Measurements from ENCODE around the gene RPL4. TPM values are rescaled to one million over a fixed set of nuclear protein-coding genes. Genes with fewer than 3 reads are reported as not detected.

Gene RPL4
- total and polyA plus RNA-seq, 9 of the 15 experiments (the other 6 are each of a cell fraction or from before 2014, with no cell fraction given) = 2,055 to 7,760 (median 5,069) TPM

DNA sequence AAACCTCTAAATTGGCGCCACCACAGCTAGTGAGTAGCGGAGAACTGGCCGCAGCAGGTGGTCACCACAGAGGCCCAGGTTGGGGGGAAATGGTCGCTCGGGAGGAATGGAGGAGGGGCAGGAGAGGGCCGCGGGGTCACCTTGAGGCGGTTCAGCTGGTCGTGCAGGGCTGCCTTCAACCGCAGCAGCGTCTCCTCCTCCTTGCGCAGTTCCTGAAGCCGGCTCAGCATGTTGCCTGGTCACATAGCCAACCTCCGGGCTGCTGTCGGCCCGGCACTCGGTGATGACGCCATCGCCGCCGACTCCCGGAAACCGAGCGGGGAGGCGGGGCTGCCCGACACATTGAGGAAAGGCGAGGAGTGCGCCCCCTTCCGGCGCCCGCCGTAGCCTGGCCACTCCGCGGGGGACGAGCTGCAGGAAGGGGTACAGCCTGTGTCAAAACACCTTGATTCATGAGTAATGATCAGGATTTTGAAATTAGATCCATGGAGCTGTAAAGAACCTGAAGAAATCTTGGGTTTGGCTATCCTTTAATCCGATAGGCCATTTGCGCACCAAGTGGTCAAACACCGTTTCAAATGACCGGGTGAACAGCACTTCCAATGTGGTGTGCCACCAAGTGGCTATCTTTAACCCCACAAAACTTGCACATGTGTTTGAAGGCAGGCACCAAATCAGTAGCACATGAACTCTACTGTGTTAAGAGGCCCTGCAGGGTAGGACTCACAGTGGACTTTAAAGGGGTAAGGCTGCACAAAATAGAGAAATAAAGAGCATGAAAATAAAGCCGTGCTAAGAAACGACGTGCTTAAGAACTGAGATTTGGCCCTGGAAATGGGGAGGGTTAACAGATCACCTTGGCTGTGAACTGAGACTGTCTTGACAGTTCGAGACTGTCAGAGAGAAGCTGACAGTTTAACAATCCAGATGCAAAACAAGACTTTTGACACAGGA is 6.9 kb downstream of the RPL4 start, which contains the start of gene SNAPC5 (continued):
- TF ChIP-seq, protein P1, sequence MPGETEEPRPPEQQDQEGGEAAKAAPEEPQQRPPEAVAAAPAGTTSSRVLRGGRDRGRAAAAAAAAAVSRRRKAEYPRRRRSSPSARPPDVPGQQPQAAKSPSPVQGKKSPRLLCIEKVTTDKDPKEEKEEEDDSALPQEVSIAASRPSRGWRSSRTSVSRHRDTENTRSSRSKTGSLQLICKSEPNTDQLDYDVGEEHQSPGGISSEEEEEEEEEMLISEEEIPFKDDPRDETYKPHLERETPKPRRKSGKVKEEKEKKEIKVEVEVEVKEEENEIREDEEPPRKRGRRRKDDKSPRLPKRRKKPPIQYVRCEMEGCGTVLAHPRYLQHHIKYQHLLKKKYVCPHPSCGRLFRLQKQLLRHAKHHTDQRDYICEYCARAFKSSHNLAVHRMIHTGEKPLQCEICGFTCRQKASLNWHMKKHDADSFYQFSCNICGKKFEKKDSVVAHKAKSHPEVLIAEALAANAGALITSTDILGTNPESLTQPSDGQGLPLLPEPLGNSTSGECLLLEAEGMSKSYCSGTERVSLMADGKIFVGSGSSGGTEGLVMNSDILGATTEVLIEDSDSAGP (CRISPR knock-in tag; IDR thresholded peaks at IDR 0.05) = no peak
- TF ChIP-seq CHD2 (IDR thresholded peaks at IDR 0.05; ENCODE audit: low read depth, low read length) (peak; percentile 66), ZNF707 (CRISPR knock-in tag; conservative IDR thresholded peaks at IDR 0.05) (no peak), NFIC (IDR thresholded peaks at IDR 0.05) (no peak; the same call in 1 of the 2 replicates), POLR2AphosphoS2 (IDR thresholded peaks at IDR 0.05; ENCODE audit: low read length) (peak; percentile 99), DNMT1 (IDR thresholded peaks at IDR 0.05) (peak; percentile 71; the same call in 1 of the 2 replicates), MXI1 (IDR thresholded peaks at IDR 0.05; ENCODE audit: low read depth, low read length) (peak; percentile 81), MYNN (IDR thresholded peaks at IDR 0.05) (peak; percentile 75), MYNN (CRISPR knock-in tag; IDR thresholded peaks at IDR 0.05) (no peak), ZNF431 (CRISPR knock-in tag; IDR thresholded peaks at IDR 0.05) (no peak; the same call in 1 of the 2 replicates), TBP (optimal IDR thresholded peaks at IDR 0.05; ENCODE audit: low read depth, low read length) (no peak), HDAC8 (tag; IDR thresholded peaks at IDR 0.05) (no peak), ZNF561 (CRISPR knock-in tag; conservative IDR thresholded peaks at IDR 0.05) (no peak), PHF21A (IDR thresholded peaks at IDR 0.05; ENCODE audit: borderline replicate concordance, low read depth) (peak; percentile 66; the same call in 1 of the 2 replicates), CREB1 (IDR thresholded peaks at IDR 0.05) (peak; percentile 97), CREB1 (CRISPR knock-in tag; IDR thresholded peaks at IDR 0.05) (peak; percentile 98), NFE2L1 (tag; IDR thresholded peaks at IDR 0.05; ENCODE audit: borderline replicate concordance, low read depth) (no peak), HNRNPL (IDR thresholded peaks at IDR 0.05; ENCODE audit: low read depth, low read length) (0 out of 2 replicates have a peak, but pooled peaks have one; percentile 52), HDAC6 (IDR thresholded peaks at IDR 0.05; ENCODE audit: low read depth, low read length) (0 out of 2 replicates have a peak, but pooled peaks have one; percentile 34), NR2C2 (CRISPR knock-in tag; IDR thresholded peaks at IDR 0.05) (no peak), NR2C2 (tag; IDR thresholded peaks at IDR 0.05) (peak; percentile 73)
- TF ChIP-seq, protein P2, sequence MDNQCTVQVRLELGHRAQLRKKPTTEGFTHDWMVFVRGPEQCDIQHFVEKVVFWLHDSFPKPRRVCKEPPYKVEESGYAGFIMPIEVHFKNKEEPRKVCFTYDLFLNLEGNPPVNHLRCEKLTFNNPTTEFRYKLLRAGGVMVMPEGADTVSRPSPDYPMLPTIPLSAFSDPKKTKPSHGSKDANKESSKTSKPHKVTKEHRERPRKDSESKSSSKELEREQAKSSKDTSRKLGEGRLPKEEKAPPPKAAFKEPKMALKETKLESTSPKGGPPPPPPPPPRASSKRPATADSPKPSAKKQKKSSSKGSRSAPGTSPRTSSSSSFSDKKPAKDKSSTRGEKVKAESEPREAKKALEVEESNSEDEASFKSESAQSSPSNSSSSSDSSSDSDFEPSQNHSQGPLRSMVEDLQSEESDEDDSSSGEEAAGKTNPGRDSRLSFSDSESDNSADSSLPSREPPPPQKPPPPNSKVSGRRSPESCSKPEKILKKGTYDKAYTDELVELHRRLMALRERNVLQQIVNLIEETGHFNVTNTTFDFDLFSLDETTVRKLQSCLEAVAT (IDR thresholded peaks at IDR 0.05) = peak in 1 of 2 experiments; percentile 55; a peak in 1 of 4 replicates
- TF ChIP-seq, protein P3, sequence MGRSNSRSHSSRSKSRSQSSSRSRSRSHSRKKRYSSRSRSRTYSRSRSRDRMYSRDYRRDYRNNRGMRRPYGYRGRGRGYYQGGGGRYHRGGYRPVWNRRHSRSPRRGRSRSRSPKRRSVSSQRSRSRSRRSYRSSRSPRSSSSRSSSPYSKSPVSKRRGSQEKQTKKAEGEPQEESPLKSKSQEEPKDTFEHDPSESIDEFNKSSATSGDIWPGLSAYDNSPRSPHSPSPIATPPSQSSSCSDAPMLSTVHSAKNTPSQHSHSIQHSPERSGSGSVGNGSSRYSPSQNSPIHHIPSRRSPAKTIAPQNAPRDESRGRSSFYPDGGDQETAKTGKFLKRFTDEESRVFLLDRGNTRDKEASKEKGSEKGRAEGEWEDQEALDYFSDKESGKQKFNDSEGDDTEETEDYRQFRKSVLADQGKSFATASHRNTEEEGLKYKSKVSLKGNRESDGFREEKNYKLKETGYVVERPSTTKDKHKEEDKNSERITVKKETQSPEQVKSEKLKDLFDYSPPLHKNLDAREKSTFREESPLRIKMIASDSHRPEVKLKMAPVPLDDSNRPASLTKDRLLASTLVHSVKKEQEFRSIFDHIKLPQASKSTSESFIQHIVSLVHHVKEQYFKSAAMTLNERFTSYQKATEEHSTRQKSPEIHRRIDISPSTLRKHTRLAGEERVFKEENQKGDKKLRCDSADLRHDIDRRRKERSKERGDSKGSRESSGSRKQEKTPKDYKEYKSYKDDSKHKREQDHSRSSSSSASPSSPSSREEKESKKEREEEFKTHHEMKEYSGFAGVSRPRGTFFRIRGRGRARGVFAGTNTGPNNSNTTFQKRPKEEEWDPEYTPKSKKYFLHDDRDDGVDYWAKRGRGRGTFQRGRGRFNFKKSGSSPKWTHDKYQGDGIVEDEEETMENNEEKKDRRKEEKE (IDR thresholded peaks at IDR 0.05; ENCODE audit: borderline replicate concordance in 1 of 2, control insufficient read depth in 1 of 2, low read depth in 2 of 2, low read length in 1 of 2) = peak; percentile 50 to 75; a peak in 2 of 4 replicates
